ENCODE data around the gene H3-3A.
"Not testable (repeated sequence)": the region's sequence is repeated elsewhere in the genome, so short reads cannot be mapped to it uniquely, and the experiment has no call there.

H3-3A gene

GRCh38 chr1:226085675-226086285 lies 23.3 kb downstream of the H3-3A start:
- DNase-seq (ENCODE audit: low read depth in 2 of 2) = no peak

GRCh38 chr1:226086776-226087175 lies 24.3 kb downstream of the H3-3A start:
- DNase-seq (ENCODE audit: low read depth in 2 of 2) = no peak

- no peak for DNase-seq (ENCODE audit: low read depth in 2 of 2)
Measured at GRCh38 chr1:226091461-226091860, 28.9 kb downstream of the H3-3A start.

- DNase-seq (ENCODE audit: low read depth in 2 of 2) = not testable (repeated sequence)
Measured at GRCh38 chr1:226092048-226092820, 29.7 kb downstream of the H3-3A start.

- DNase-seq (ENCODE audit: low read depth in 2 of 2) = no peak
Measured at GRCh38 chr1:226092965-226093364, 30.4 kb downstream of the H3-3A start.

- DNase-seq (ENCODE audit: low read depth in 2 of 2) = no peak
Measured at GRCh38 chr1:226093621-226094020, 31.1 kb downstream of the H3-3A start.

GRCh38 chr1:226094451-226094850 lies 31.9 kb downstream of the H3-3A start:
- no peak for DNase-seq (ENCODE audit: low read depth in 2 of 2)

GRCh38 chr1:226095286-226095685 lies 32.8 kb downstream of the H3-3A start:
- DNase-seq (ENCODE audit: low read depth in 2 of 2) = no peak

- DNase-seq (ENCODE audit: low read depth in 2 of 2) = no peak
Measured at GRCh38 chr1:226097866-226098625, 35.5 kb downstream of the H3-3A start.

- no peak for DNase-seq (ENCODE audit: low read depth in 2 of 2)
Measured at GRCh38 chr1:226098870-226099835, 36.6 kb downstream of the H3-3A start.

GRCh38 chr1:226100436-226101391 lies 38.2 kb downstream of the H3-3A start:
- DNase-seq (ENCODE audit: low read depth in 2 of 2) = no peak

- no peak for DNase-seq (ENCODE audit: low read depth in 2 of 2)
Measured at GRCh38 chr1:226104671-226105121, 42.2 kb downstream of the H3-3A start.

GRCh38 chr1:226107471-226108460 lies 45.2 kb downstream of the H3-3A start:
- no peak for DNase-seq (ENCODE audit: low read depth in 2 of 2)

- no peak for DNase-seq (ENCODE audit: low read depth in 2 of 2)
Measured at GRCh38 chr1:226108935-226109828, 46.7 kb downstream of the H3-3A start.

- peak; percentile 56 to 65 for DNase-seq (ENCODE audit: low read depth in 2 of 2)
Measured at GRCh38 chr1:226109829-226110248, 47.3 kb downstream of the H3-3A start.

GRCh38 chr1:226110249-226111097 lies 48.0 kb downstream of the H3-3A start:
- peak; percentile 39 to 63 for DNase-seq (ENCODE audit: low read depth in 2 of 2)
